ENCODE measurements around the gene SLC4A8. TPM values are rescaled to one million over a fixed set of nuclear protein-coding genes. Genes with fewer than 3 reads are reported as not detected.
A peak's percentile ranks its signal among the peaks of the same experiment; 100 is the strongest.
"Not testable (repeated sequence)": the region's sequence is repeated elsewhere in the genome, so short reads cannot be mapped to it uniquely, and the experiment has no call there.

Gene SLC4A8
- total and polyA plus RNA-seq, 8 donors: 0.29 to 9.7 (median 0.97) TPM

DNA sequence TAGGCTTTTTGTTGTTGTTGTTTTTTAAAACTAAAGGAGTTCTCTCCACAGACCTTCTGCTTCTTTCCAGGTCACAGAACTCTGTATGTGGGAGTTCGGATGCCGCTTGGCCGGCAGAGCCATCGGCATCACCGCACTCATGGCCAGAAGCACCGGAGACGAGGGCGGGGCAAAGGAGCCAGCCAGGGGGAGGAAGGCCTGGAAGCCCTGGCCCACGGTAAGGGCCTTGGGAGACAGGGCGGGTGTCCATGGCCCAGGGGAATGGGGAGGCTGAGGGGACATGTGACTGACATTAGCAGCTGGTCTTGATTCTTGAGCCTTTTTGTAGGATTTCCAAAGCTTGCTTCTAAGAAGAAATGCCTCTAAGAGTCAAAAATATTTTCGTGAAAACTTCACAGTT lies 26.2 kb downstream of the SLC4A8 start:
- intact Hi-C loops (cut with DNase I; ENCODE audit: low total_unique reads): no loop called here
- Histone ChIP-seq H3K36me3 (no peaks in the 10 kb centered on the region), H3K4me3 (no peak overlapping the region), H3K4me1 (peaks cover 0 to 5% (median 0%) of the 10 kb centered on the region in 4 donors), H3K9me3 (no peaks in the 10 kb centered on the region), H3K27ac (no peak overlapping the region), H3K27me3 (no peaks in the 10 kb centered on the region)
- DNase-seq: no peak
- 91 to 98% (median 97%) methylated on average over 11 of the region's 11 CpGs for WGBS, 5 donors
- TF ChIP-seq, protein P1, sequence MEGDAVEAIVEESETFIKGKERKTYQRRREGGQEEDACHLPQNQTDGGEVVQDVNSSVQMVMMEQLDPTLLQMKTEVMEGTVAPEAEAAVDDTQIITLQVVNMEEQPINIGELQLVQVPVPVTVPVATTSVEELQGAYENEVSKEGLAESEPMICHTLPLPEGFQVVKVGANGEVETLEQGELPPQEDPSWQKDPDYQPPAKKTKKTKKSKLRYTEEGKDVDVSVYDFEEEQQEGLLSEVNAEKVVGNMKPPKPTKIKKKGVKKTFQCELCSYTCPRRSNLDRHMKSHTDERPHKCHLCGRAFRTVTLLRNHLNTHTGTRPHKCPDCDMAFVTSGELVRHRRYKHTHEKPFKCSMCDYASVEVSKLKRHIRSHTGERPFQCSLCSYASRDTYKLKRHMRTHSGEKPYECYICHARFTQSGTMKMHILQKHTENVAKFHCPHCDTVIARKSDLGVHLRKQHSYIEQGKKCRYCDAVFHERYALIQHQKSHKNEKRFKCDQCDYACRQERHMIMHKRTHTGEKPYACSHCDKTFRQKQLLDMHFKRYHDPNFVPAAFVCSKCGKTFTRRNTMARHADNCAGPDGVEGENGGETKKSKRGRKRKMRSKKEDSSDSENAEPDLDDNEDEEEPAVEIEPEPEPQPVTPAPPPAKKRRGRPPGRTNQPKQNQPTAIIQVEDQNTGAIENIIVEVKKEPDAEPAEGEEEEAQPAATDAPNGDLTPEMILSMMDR (IDR thresholded peaks at IDR 0.05): no peak
- TF ChIP-seq POLR2A (IDR thresholded peaks at IDR 0.05) (no peak), POLR2AphosphoS5 (IDR thresholded peaks at IDR 0.05) (no peak), EP300 (IDR thresholded peaks at IDR 0.05) (no peak)

- H3K27me3 ChIP-seq; H3K4me3 ChIP-seq; intact Hi-C loops (cut with DNase I; ENCODE audit: low total_unique reads); DNase-seq; H3K9me3 ChIP-seq; H3K36me3 ChIP-seq; H3K27ac ChIP-seq; H3K4me1 ChIP-seq: not testable (repeated sequence)
- 76 to 88% (median 81%) methylated on average over 5 to 7 of the region's 7 CpGs for WGBS, 5 donors
Measured at GRCh38 chr12:51454016-51454415, 29.4 kb downstream of the SLC4A8 start.

DNA sequence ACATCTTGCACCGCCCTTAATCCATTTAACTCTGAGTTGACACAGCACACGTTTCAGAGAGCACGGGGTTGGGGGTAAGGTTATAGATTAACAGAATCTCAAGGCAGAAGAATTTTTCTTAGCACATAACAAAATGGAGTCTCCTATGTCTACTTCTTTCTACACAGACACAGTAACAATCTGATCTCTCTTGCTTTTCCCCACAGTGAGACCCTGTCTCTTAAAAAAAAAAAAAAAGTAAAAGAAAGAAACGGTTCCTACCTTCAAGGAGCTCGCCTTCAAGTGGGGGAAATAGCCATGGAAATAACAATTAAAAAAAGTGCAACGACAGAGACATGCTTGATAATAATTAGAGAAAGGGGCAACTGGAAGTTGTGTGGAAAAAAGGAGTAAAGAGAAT lies 30.4 kb downstream of the SLC4A8 start:
- intact Hi-C loops (cut with DNase I; ENCODE audit: low total_unique reads); H3K4me1 ChIP-seq; H3K27ac ChIP-seq; H3K4me3 ChIP-seq; H3K36me3 ChIP-seq; DNase-seq; H3K9me3 ChIP-seq; H3K27me3 ChIP-seq: not testable (repeated sequence)
- 53 to 75% (median 64%) methylated on average over 3 to 6 of the region's 6 CpGs for WGBS, 5 donors

DNA sequence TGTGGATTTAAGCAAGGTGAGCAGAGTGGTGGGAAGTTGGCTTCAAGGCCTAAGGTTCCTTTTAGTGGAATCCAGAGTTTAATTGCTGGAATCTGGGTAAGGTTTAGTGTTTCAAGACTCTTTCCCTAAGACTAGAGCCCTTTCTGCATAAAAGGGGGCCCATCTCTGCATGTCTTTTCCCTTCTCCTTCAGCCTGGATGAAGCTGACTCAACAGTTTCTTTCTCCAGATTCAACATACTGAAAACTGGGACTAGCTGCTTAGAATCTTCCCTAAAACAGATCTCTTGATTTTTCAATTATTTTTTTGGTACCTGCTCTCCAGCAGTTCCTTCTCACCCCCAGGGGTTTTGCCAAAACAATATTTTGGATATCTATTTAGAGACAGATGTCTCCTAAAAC lies 34.0 kb downstream of the SLC4A8 start:
- TF ChIP-seq, protein P1 (IDR thresholded peaks at IDR 0.05): no peak
- TF ChIP-seq POLR2A (IDR thresholded peaks at IDR 0.05): no peak
- TF ChIP-seq POLR2AphosphoS5 (IDR thresholded peaks at IDR 0.05): no peak
- no peak for TF ChIP-seq EP300 (IDR thresholded peaks at IDR 0.05)
- no peak for DNase-seq
- Histone ChIP-seq H3K4me3 (no peak overlapping the region), H3K9me3 (no peaks in the 10 kb centered on the region), H3K27ac (no peak overlapping the region), H3K27me3 (no peaks in the 10 kb centered on the region), H3K36me3 (no peaks in the 10 kb centered on the region), H3K4me1 (peaks cover 0 to 17% (median 5%) of the 10 kb centered on the region in 4 donors)
- intact Hi-C loops (cut with DNase I; ENCODE audit: low total_unique reads): no loop called here

- intact Hi-C loops (cut with DNase I; ENCODE audit: low total_unique reads): no loop called here
- 29 to 69% (median 44%) methylated on average over 2 of the region's 2 CpGs for WGBS, 5 donors
- H3K9me3 ChIP-seq: no peaks in the 10 kb centered on the region
- DNase-seq: peak in 1 of 2 donors; percentile 43
- peaks cover 0 to 17% (median 5%) of the 10 kb centered on the region in 4 donors for H3K4me1 ChIP-seq
- no peaks in the 10 kb centered on the region for H3K36me3 ChIP-seq
- no peak overlapping the region for H3K4me3 ChIP-seq
- no peak for TF ChIP-seq EP300 (IDR thresholded peaks at IDR 0.05)
- TF ChIP-seq POLR2A (IDR thresholded peaks at IDR 0.05): no peak
- TF ChIP-seq, protein P1 (IDR thresholded peaks at IDR 0.05): no peak
- TF ChIP-seq POLR2AphosphoS5 (IDR thresholded peaks at IDR 0.05): no peak
- no peaks in the 10 kb centered on the region for H3K27me3 ChIP-seq
- H3K27ac ChIP-seq: peak overlapping the region in 1 of 5 donors; percentile 4
Measured at GRCh38 chr12:51460519-51460918, 35.9 kb downstream of the SLC4A8 start.
